Muscle layer of colon (tissue), 2 donors: ENCODE measurements around the gene NEUROG1.
"Not testable (repeated sequence)": the region's sequence is repeated elsewhere in the genome, so short reads cannot be mapped to it uniquely, and the experiment has no call there.

Experiments used
- H3K27ac ChIP-seq: one replicate; pipeline ENCODE4 v1.7.0; 2013; ENCODE audit warnings: low read depth, mild to moderate bottlenecking, low read length, moderate library complexity
- H3K27me3 ChIP-seq, 2 donors: one replicate each; pipeline ENCODE4 v1.7.0; 2013; ENCODE audit warnings: low read length in 2 of 2, mild to moderate bottlenecking in 2 of 2; ENCODE audit not compliant: insufficient read depth in 2 of 2, control insufficient read depth in 1 of 2
- H3K36me3 ChIP-seq: one replicate; pipeline ENCODE4 v1.7.0; 2013; ENCODE audit warnings: mild to moderate bottlenecking, low read length; ENCODE audit not compliant: insufficient read depth
- H3K4me1 ChIP-seq: one replicate; pipeline ENCODE4 v1.7.0; 2013; ENCODE audit warnings: mild to moderate bottlenecking, low read length; ENCODE audit not compliant: insufficient read depth
- H3K4me3 ChIP-seq, 2 donors: one replicate each; pipeline ENCODE4 v1.7.0; 2013; ENCODE audit warnings: low read length in 2 of 2, low read depth in 1 of 2, mild to moderate bottlenecking in 1 of 2, moderate library complexity in 1 of 2
- H3K9ac ChIP-seq: one replicate; pipeline ENCODE4 v1.7.0; 2013; ENCODE audit warnings: low read length
- H3K9me3 ChIP-seq: one replicate; pipeline ENCODE4 v1.7.0; 2013; ENCODE audit warnings: mild to moderate bottlenecking, low read length
- donor health status: abdominal sarcoma.
- donor health status: Adenocarcinoma of cecum.

NEUROG1 gene

DNA sequence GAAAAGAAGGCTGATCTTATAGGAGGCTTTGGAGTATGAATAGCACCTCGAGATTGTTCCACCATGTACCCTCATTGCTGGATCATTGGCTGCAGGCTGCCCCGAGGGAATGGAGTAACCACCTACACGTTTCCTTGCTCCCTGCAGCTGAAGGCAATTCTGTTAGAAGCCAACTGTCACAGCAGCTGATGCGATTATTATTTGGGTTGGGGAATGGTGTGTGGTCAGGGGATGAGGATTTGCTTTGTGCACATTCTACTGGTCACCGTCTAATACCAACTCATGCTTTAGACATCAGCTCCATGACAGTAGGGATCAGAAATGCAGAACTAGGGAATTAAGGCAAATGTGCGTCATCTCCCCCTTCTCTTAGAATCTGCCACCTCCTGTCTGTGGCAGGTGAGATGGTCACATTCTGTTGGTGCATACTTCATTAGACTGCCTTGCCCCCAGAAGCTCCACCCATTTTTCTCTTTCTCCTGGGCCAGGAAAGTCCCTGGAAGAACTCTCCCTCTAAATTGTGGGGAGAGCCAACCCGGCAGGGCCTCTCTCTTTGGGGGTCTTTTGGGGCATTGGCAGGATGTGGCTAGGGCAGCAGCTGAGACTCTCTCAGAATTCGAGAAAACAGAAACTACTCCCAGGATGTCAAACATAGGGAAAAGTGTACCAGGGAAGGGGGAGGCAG lies 32.8 kb downstream of the NEUROG1 start:
- Histone ChIP-seq H3K27ac (no peak overlapping the region), H3K4me1 (no peaks in the 10 kb centered on the region), H3K9ac (no peak overlapping the region), H3K27me3 (peaks cover 0 to 9% of the 10 kb centered on the region in 2 donors), H3K36me3 (no peaks in the 10 kb centered on the region), H3K4me3 (no peak overlapping the region), H3K9me3 (no peaks in the 10 kb centered on the region)

DNA sequence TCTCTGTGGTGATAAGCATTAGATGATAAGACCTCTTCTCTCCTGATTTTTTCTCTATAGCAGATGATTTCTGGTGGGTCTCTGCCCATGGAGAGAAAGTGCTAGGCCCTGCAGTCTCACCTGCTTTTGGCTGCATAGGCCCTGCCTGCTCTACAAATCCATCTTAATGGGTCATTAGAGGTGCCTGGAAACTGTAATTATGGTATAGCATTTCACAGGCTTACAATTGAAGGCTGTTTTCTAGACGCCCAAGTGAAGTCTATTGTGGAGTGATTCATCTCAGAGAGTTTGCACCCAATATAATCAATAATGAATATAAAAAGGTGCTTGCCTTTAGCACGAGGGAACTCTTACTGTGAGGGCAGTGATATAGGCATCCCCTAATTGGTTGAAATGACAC lies 33.8 kb downstream of the NEUROG1 start:
- Histone ChIP-seq H3K9ac (no peak overlapping the region), H3K4me1 (no peaks in the 10 kb centered on the region), H3K27me3 (peaks cover 0 to 6% of the 10 kb centered on the region in 2 donors), H3K36me3 (no peaks in the 10 kb centered on the region), H3K4me3 (no peak overlapping the region), H3K9me3 (no peaks in the 10 kb centered on the region), H3K27ac (no peak overlapping the region)

DNA sequence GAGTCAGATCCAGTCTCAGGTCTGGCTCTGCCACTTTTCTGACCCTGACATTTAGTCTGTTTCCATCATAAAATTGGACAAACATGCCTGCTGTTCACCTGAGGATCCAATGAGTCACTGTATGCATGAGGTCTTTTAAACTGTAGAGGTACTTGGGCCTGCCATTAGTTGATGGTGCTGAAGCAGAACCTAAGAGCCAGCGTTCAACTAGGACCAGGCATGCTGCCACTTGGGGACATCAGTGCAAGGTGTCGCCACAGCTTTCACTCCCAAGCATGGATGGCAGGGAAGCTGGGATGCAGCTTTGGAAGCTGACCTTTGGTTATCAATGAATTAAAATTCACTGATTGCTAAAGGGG lies 37.1 kb downstream of the NEUROG1 start:
- H3K36me3 ChIP-seq, result no peaks in the 10 kb centered on the region
- H3K4me3 ChIP-seq, result no peak overlapping the region
- no peaks in the 10 kb centered on the region for H3K4me1 ChIP-seq
- H3K27ac ChIP-seq, result no peak overlapping the region
- no peak overlapping the region for H3K9ac ChIP-seq
- H3K27me3 ChIP-seq, result no peaks in the 10 kb centered on the region
- H3K9me3 ChIP-seq, result no peaks in the 10 kb centered on the region

DNA sequence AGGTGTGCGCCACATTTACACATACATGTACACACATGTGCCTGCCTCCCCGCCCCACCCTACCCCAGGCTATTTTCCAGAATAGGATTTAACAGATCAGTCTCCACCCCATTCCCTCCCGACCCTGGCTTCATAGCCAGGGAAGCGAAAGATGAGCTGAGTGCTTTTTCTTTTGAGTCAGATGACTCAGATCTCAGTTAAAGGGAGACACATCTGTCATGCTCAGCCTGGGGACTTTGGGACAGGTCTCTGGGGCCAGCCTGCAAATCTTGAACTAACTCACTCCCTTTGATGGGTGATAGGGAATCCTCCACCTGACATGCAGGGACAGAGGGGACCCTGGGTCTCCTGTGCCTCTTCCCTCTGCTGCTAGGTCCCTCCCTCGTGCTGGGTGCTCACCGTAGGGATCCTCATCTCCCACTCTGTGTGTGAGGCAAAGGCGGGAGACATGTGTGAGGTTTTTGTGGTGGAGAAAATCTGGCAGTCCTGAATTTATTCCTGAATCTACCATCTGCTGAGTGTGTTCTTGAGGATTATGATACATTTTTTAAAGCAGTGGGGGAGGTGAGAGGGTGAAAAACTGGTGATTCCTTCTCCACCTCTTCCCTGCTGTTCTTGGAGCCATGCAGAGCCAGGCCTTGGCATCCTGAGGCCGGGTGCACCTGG lies 37.7 kb downstream of the NEUROG1 start:
- Histone ChIP-seq H3K9ac (no peak overlapping the region), H3K27me3 (no peaks in the 10 kb centered on the region), H3K4me1 (no peaks in the 10 kb centered on the region), H3K27ac (no peak overlapping the region), H3K9me3 (no peaks in the 10 kb centered on the region), H3K36me3 (no peaks in the 10 kb centered on the region), H3K4me3 (no peak overlapping the region)

DNA sequence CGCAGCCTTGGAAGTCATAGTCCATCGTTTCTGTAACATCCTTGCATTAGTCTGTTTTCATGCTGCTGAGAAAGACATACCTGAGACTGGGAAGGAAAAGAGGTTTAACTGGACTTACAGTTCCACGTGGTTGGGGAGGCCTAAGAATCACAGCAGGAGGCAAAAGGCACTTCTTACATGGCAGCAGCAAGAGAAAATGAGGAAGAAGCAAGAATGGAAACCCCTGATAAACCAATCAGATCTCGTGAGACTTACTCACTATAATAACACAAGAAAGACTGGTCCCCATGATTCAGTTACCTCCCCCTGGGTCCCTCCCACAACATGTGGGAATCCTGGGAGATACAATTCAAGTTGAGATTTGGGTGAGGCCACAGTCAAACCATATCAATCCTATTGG lies 40.2 kb downstream of the NEUROG1 start:
- not testable (repeated sequence) for H3K36me3 ChIP-seq, H3K27ac ChIP-seq, H3K9ac ChIP-seq, H3K4me1 ChIP-seq, H3K4me3 ChIP-seq, H3K9me3 ChIP-seq
- H3K27me3 ChIP-seq, result peaks cover 4 to 17% of the 10 kb centered on the region in 2 donors

DNA sequence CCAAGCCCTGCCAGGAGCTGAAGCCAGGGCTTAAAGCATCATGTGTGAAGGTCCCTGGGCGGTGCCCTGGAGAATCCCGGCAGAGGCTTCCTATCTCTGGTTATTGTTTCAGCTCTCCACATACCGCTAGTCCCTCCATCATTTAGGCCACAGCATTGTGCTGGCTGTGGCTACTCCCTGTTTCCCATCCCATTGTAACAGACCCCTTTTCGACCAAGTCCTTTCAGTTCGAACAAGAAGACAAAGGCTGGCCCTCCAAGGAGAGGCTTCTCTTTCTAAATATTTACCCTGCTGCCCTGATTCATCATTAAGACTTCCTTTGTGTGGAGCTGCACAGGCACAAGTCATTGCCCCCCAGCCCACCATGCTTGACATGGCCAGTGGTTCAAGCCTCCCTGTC lies 41.6 kb downstream of the NEUROG1 start:
- no peak overlapping the region for H3K9ac ChIP-seq
- no peaks in the 10 kb centered on the region for H3K36me3 ChIP-seq
- H3K4me3 ChIP-seq, result no peak overlapping the region
- no peak overlapping the region for H3K27ac ChIP-seq
- H3K4me1 ChIP-seq, result peaks cover 8% of the 10 kb centered on the region
- H3K9me3 ChIP-seq, result no peaks in the 10 kb centered on the region
- H3K27me3 ChIP-seq, result peaks cover 17 to 30% of the 10 kb centered on the region in 2 donors

DNA sequence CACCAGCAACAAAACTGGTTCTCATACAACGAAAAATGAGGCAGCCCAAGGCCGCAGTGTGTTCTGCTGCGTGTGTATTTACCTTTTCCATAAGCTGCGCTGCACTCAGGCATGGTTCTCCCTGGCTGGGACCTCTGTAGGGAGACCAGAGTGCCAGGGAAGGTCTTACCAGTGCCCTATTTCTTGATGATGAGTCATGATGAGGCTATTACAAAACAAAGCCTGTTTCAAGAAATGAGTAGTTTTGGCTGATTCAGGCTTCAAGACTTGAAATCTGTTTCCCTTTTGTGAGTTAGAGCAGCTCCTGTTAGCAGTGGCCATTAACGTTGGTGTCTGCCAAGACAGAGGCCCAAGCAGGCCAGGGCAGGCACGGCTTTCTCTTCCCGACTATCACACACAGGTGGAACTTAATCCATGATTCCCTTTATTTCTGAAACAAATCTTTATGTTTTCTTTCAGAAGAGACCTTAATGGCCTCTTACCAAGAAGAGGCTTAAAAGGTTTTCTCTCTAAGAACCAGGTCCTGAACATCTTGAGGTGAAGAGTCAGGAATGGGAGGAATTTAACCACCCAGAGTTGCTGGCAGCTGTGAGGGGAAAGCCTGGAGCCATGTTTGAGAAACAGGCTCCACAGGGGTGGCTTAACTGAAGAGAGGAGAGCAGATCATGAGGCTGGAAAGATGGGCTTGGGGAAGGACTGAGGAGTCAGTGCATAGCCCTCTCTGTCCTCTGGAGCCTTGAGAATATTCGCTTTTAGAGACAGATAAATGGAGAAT lies 42.2 kb downstream of the NEUROG1 start:
- no peaks in the 10 kb centered on the region for H3K36me3 ChIP-seq
- no peak overlapping the region for H3K4me3 ChIP-seq
- H3K27ac ChIP-seq, result no peak overlapping the region
- no peak overlapping the region for H3K9ac ChIP-seq
- H3K4me1 ChIP-seq, result peaks cover 14% of the 10 kb centered on the region
- no peaks in the 10 kb centered on the region for H3K9me3 ChIP-seq
- peaks cover 21 to 36% of the 10 kb centered on the region in 2 donors for H3K27me3 ChIP-seq

DNA sequence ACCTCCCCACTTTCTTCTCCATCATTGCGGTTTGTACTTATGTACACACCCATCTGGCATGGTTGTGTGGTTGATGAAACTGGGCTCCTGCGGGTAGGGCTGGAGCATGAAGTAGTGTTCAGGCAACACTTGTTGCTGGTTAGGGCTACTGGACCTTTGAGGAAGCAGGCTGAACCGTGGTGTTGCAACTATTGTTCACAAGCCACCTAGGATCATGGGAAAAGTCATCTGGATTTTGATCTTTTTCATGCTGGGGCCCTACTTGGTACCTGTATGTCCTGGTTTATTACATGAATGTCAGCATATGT lies 43.5 kb downstream of the NEUROG1 start:
- Histone ChIP-seq H3K27me3 (peaks cover 34 to 48% of the 10 kb centered on the region in 2 donors), H3K27ac (no peak overlapping the region), H3K9me3 (no peaks in the 10 kb centered on the region)

DNA sequence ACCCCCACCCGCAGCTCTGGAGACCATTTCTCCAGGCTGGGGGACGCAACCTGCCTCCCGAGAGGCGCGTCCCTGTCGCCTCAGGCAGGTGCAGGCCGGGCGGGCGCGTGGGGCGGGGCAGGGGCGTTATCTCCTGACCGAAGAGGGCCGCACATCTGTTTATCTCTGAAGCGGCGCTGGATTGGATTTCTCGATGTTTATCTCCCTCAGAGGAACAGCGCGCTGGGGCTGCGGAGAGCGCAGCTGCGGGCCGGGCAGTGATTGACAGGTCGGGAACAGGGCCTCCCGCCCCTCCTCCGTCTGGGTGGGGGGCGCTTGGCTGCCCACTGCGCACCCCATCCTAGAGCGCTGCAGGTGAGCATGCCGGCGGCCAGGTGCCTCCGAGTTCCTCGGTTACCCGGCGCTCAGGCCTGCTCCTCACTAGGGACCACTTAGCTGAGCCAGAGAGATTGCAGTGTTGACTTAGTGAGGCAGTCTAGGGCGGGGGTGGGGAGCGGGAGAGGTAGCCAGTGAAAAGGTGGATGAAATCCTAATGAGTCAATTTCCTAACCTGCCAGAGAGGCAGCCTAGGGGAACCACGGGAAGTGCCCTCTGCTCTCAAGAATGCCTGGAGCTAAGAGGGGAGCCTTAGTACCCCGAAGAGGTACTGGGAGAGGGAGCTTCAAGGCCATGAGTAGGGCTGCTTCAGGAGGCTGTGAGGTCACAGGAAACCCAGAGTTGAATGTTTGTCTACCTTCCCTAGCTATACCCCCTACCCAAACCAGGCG lies 44.0 kb downstream of the NEUROG1 start:
- H3K27ac ChIP-seq, result no peak overlapping the region
- H3K9me3 ChIP-seq, result no peaks in the 10 kb centered on the region
- no peak overlapping the region for H3K4me3 ChIP-seq
- peaks cover 22% of the 10 kb centered on the region for H3K4me1 ChIP-seq
- H3K9ac ChIP-seq, result no peak overlapping the region
- peaks cover 39 to 54% of the 10 kb centered on the region in 2 donors for H3K27me3 ChIP-seq
- H3K36me3 ChIP-seq, result no peaks in the 10 kb centered on the region

More for the DNA sequence above, 43.5 kb downstream of the NEUROG1 start:
- Histone ChIP-seq H3K36me3 (no peaks in the 10 kb centered on the region), H3K4me3 (no peak overlapping the region), H3K4me1 (peaks cover 22% of the 10 kb centered on the region), H3K9ac (no peak overlapping the region)

DNA sequence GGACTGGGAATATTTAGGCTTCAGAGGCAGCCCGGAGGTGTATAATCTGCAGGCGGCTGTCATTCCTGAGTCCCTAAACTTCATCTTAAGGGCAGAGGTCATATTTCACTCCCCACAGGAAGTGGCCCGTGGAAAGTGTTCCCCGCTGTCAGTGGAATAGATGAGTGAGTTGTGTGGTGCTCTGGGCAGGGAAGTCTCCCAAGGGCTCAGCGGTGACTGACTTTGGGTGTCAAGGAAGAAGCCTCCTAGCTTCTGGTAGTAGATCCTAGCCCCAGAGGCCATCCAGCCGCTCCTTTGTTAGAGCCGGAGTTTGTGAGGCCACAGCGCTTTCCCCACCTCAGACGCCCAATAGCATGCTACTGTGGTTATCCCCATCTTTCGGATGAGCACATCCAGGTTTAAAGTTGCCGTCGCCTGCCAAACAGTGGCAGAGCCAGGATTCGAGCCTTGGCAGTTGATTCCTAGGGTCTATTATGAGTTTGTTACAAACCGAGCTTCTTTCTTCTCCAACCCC lies 44.7 kb downstream of the NEUROG1 start:
- H3K27me3 ChIP-seq, result peaks cover 43 to 55% of the 10 kb centered on the region in 2 donors

More for the DNA sequence above, 44.7 kb downstream of the NEUROG1 start:
- no peaks in the 10 kb centered on the region for H3K36me3 ChIP-seq
- H3K4me3 ChIP-seq, result no peak overlapping the region
- no peaks in the 10 kb centered on the region for H3K9me3 ChIP-seq
- peaks cover 22% of the 10 kb centered on the region for H3K4me1 ChIP-seq
- H3K9ac ChIP-seq, result no peak overlapping the region
- no peak overlapping the region for H3K27ac ChIP-seq
